ENCODE results near the gene RBM47. TPM values are rescaled to one million over a fixed set of nuclear protein-coding genes. Genes with fewer than 3 reads are reported as not detected.

RBM47 gene
- total and polyA plus RNA-seq, 2 donors (not counting 1 experiment from before 2014, with no cell fraction given) = 5.6 to 12.9 TPM

GRCh38 chr4:40582413-40582812, 47.3 kb downstream of the RBM47 start:
- Histone ChIP-seq H4K20me1 (ENCODE audit: control insufficient read depth, insufficient read depth, low read length, poor library complexity, severe bottlenecking) (no peaks in the 10 kb centered on the region), H2AFZ (ENCODE audit: insufficient read depth, low read depth, low read length, poor library complexity, severe bottlenecking) (no peak overlapping the region), H3K9me3 (ENCODE audit: control extremely low read depth in 1 of 3, control insufficient read depth in 2 of 3, insufficient read depth in 1 of 3, low read length in 2 of 3) (no peaks in the 10 kb centered on the region), H3K4me2 (replicated peaks; ENCODE audit: low read depth, low read length, poor library complexity, severe bottlenecking) (no peak overlapping the region), H3K27me3 (replicated peaks in 1 of 4; ENCODE audit: control extremely low read depth in 1 of 4, control insufficient read depth in 3 of 4, insufficient read depth in 4 of 4, low read length in 3 of 4) (no peaks in the 10 kb centered on the region), H3K27ac (ENCODE audit: low read length in 2 of 2) (no peak overlapping the region), H3K79me2 (ENCODE audit: control insufficient read depth, insufficient read depth, low read length) (no peaks in the 10 kb centered on the region), H3K36me3 (replicated peaks in 1 of 2; ENCODE audit: control extremely low read depth in 1 of 2, control insufficient read depth in 1 of 2, extremely low read depth in 1 of 2, insufficient read depth in 2 of 2, low read length in 1 of 2) (no peaks in the 10 kb centered on the region), H3K4me3 (ENCODE audit: control extremely low read depth in 1 of 5, extremely low read depth in 1 of 5, insufficient read depth in 1 of 5, low read depth in 2 of 5, low read length in 4 of 5) (no peak overlapping the region), H3K9ac (ENCODE audit: low read length) (no peak overlapping the region), H3K4me1 (ENCODE audit: control insufficient read depth in 2 of 2, insufficient read depth in 2 of 2, low read length in 2 of 2) (peaks cover 0 to 3% of the 10 kb centered on the region in 2 donors)
- no peak for DNase-seq
- Mint-ChIP-seq H3K4me1 (peaks cover 6% of the 10 kb centered on the region), H3K9me3 (ENCODE audit: insufficient read depth) (no peaks in the 10 kb centered on the region), H3K27ac (no peak overlapping the region), H3K27me3 (no peaks in the 10 kb centered on the region), H3K4me3 (no peak overlapping the region)
- intact Hi-C loops (cut with micrococcal nuclease) = no loop called here
- TF ChIP-seq EZH2 (IDR thresholded peaks at IDR 0.05; ENCODE audit: borderline replicate concordance, insufficient read depth, low read depth, low read length, poor library complexity, severe bottlenecking) = no peak
- TF ChIP-seq CTCF (IDR thresholded peaks at IDR 0.05) = no peak
- ATAC-seq (ENCODE audit: low read depth) = no peak
- CTCF ChIA-PET = no interaction called here
- WGBS (ENCODE audit: insufficient coverage) = 95% methylated on average over 6 of the region's 7 CpGs
- POLR2A ChIA-PET = no interaction called here

GRCh38 chr4:40581254-40582140, 48.2 kb downstream of the RBM47 start:
- no peaks in the 10 kb centered on the region for H4K20me1 ChIP-seq (ENCODE audit: control insufficient read depth, insufficient read depth, low read length, poor library complexity, severe bottlenecking)
- Mint-ChIP-seq H3K4me3 (no peak overlapping the region), H3K4me1 (peaks cover 16% of the 10 kb centered on the region), H3K27me3 (no peaks in the 10 kb centered on the region), H3K27ac (no peak overlapping the region), H3K9me3 (ENCODE audit: insufficient read depth) (no peaks in the 10 kb centered on the region)
- intact Hi-C loops (cut with micrococcal nuclease) = no loop called here
- no peak overlapping the region for H3K4me3 ChIP-seq (ENCODE audit: control extremely low read depth in 1 of 5, extremely low read depth in 1 of 5, insufficient read depth in 1 of 5, low read depth in 2 of 5, low read length in 4 of 5)
- H2AFZ ChIP-seq (ENCODE audit: insufficient read depth, low read depth, low read length, poor library complexity, severe bottlenecking) = no peak overlapping the region
- ChIA-PET CTCF (no interaction called here), POLR2A (no interaction called here)
- H3K27me3 ChIP-seq (replicated peaks in 1 of 4; ENCODE audit: control extremely low read depth in 1 of 4, control insufficient read depth in 3 of 4, insufficient read depth in 4 of 4, low read length in 3 of 4) = no peaks in the 10 kb centered on the region
- WGBS (ENCODE audit: insufficient coverage) = 91% methylated on average over 11 of the region's 15 CpGs
- H3K36me3 ChIP-seq (replicated peaks in 1 of 2; ENCODE audit: control extremely low read depth in 1 of 2, control insufficient read depth in 1 of 2, extremely low read depth in 1 of 2, insufficient read depth in 2 of 2, low read length in 1 of 2) = no peaks in the 10 kb centered on the region
- no peak overlapping the region for H3K9ac ChIP-seq (ENCODE audit: low read length)
- DNase-seq = no peak
- no peaks in the 10 kb centered on the region for H3K9me3 ChIP-seq (ENCODE audit: control extremely low read depth in 1 of 3, control insufficient read depth in 2 of 3, insufficient read depth in 1 of 3, low read length in 2 of 3)
- peaks cover 9 to 12% of the 10 kb centered on the region in 2 donors for H3K4me1 ChIP-seq (ENCODE audit: control insufficient read depth in 2 of 2, insufficient read depth in 2 of 2, low read length in 2 of 2)
- no peak for ATAC-seq (ENCODE audit: low read depth)
- H3K79me2 ChIP-seq (ENCODE audit: control insufficient read depth, insufficient read depth, low read length) = no peaks in the 10 kb centered on the region
- no peak for TF ChIP-seq EZH2 (IDR thresholded peaks at IDR 0.05; ENCODE audit: borderline replicate concordance, insufficient read depth, low read depth, low read length, poor library complexity, severe bottlenecking)
- TF ChIP-seq CTCF (IDR thresholded peaks at IDR 0.05) = no peak
- H3K4me2 ChIP-seq (replicated peaks; ENCODE audit: low read depth, low read length, poor library complexity, severe bottlenecking) = no peak overlapping the region
- no peak overlapping the region for H3K27ac ChIP-seq (ENCODE audit: low read length in 2 of 2)

Measured in B cell (primary cell).